Kidney (tissue), 14 donors: ENCODE data around the gene CRYBG2. TPM values are rescaled to one million over a fixed set of nuclear protein-coding genes. Genes with fewer than 3 reads are reported as not detected.

Source experiments
- DNase-seq, 5 donors: peaks; one replicate each; pipeline ENCODE4 v3.0.0-alpha.2; 2013 to 2020
- FAIRE-seq: peaks from 2 replicates; lab custom pipeline; 2012; peaks lifted over from hg19 to GRCh38; lab: Jason Lieb, UNC
- H3K27ac ChIP-seq, 2 donors: one replicate each; pipeline ENCODE4 v1.7.0; 2013; ENCODE audit warnings: low read depth in 2 of 2, low read length in 2 of 2, inconsistent platforms in 1 of 2
- H3K27me3 ChIP-seq: one replicate; pipeline ENCODE4 v1.7.1; 2013; ENCODE audit warnings: low read length, inconsistent platforms; ENCODE audit not compliant: control insufficient read depth, insufficient read depth
- H3K36me3 ChIP-seq, 3 donors: one replicate each; pipeline versions ENCODE4 v1.7.0 to v1.7.1; 2013; ENCODE audit warnings: low read length in 3 of 3, control low read depth in 1 of 3, inconsistent platforms in 1 of 3; ENCODE audit not compliant: insufficient read depth in 3 of 3, control insufficient read depth in 2 of 3
- H3K4me1 ChIP-seq, 3 donors: one replicate each; pipeline versions ENCODE4 v1.7.0 to v1.7.1; 2013; ENCODE audit warnings: low read length in 3 of 3, inconsistent platforms in 1 of 3, low read depth in 1 of 3; ENCODE audit not compliant: control insufficient read depth in 2 of 3, insufficient read depth in 2 of 3
- H3K4me3 ChIP-seq, 3 donors: one replicate each; pipeline versions ENCODE4 v1.7.0 to v1.8.1; 2013; ENCODE audit warnings: low read length in 3 of 3, control low read depth in 1 of 3, inconsistent platforms in 1 of 3
- H3K9ac ChIP-seq, 3 donors: one replicate each; pipeline versions ENCODE4 v1.7.0 to v1.7.1; 2013; ENCODE audit warnings: low read length in 3 of 3, control low read depth in 1 of 3, inconsistent platforms in 1 of 3
- H3K9me3 ChIP-seq, 3 donors: one replicate each; pipeline versions ENCODE4 v1.7.0 to v1.7.1; 2013; ENCODE audit warnings: low read length in 3 of 3, control low read depth in 1 of 3, inconsistent platforms in 1 of 3; ENCODE audit not compliant: control insufficient read depth in 2 of 3, insufficient read depth in 1 of 3
- CTCF ChIP-seq: IDR thresholded peaks from 3 replicates; pipeline ENCODE4 v1.5.1; 2012; ENCODE audit warnings: mild to moderate bottlenecking, moderate library complexity, borderline replicate concordance; ENCODE audit not compliant: insufficient read depth; ENCODE audit errors: extremely low read depth
- intact Hi-C: fragments of 100-400 bp; cut with DNase I; formaldehyde crosslinking; loops from one replicate; pipeline ENCODE4 v1.11.1; 2022
- polyA plus RNA-seq: library from polyadenylated mRNA; stranded (reverse); fragments of 350-450 nt; fragmentation: Illumina TruSeq; extraction: RNeasy Lipid Tissue Mini Kit (QIAGEN cat#74804); gene quantifications from one replicate; pipeline ENCODE4 v1.2.3, GENCODE V29; 2014; ENCODE audit warnings: low read depth, low replicate concordance; ENCODE audit not compliant: insufficient read depth
- total RNA-seq: library from RNA; stranded (reverse); fragmentation: NEBNext Ultra II Directional; extraction: Animal tissue kit (Norgen Biotek cat#: 25700); gene quantifications from one replicate; pipeline ENCODE4 v1.2.1, GENCODE V29; 2021
- donor health status: control.
- donor health status: control.
- donor health status: control.
- donor health status: control.
- donor health status: control.
- donor health status: DM: yes; HTN: yes; CAD: no.
- donor health status: Normal renal cell carcinoma (clear cell type).

Gene CRYBG2
- total and polyA plus RNA-seq, 2 donors from 2014 or later = 2.2 TPM; not detected in 1

- peak; percentile 94 for TF ChIP-seq CTCF
- H3K4me1 ChIP-seq = peaks cover 9 to 35% (median 35%) of the 10 kb centered on the region in 3 donors
- no peaks in the 10 kb centered on the region for H3K27me3 ChIP-seq
- FAIRE-seq (no peak), DNase-seq (peak; percentile 74 to 91 (median 84))
- no peaks in the 10 kb centered on the region for H3K9me3 ChIP-seq
- no peak overlapping the region for H3K4me3 ChIP-seq
- peak overlapping the region; percentile 71 to 83 for H3K27ac ChIP-seq
- H3K9ac ChIP-seq = peak overlapping the region in 2 of 3 donors; percentile 37 to 55
- H3K36me3 ChIP-seq = peaks cover 0 to 2% (median 0%) of the 10 kb centered on the region in 3 donors
- intact Hi-C loops = no loop called here
Observed at GRCh38 chr1:26275580-26276431, 78.1 kb downstream of the CRYBG2 start.

DNA sequence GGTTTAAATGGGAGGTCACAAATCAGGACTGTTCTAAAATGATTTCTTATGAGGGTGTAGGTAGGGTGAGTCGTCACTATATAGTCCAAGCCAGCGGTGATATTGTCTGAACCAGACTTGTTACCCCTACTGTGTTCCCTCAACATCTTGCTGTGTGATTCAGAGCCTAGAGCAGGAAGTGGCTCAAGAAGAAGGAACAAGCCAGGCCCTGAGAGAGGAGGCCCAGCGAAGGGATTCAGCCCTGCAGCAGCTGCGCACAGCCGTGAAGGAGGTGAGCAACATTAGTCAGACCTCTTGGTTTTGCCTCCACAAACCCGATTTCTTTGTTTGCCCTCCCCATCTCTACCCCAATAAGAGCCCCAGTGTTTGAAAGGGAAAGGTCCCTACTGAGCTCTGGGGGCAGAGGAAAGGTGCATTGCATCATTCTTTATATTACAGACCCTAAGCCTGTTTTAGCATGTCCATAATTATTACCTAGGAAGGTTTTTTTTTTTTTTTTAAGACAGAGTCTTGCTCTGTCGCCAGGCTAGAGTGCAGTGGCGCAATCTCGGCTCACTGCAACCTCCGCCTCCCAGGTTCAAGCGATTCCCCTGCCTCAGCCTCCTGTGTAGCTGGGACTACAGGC, 79.0 kb downstream of the CRYBG2 start:
- peaks cover 0 to 5% (median 2%) of the 10 kb centered on the region in 3 donors for H3K36me3 ChIP-seq
- FAIRE-seq = no peak
- no peak for DNase-seq
- no peaks in the 10 kb centered on the region for H3K27me3 ChIP-seq
- H3K4me1 ChIP-seq = peaks cover 9 to 35% (median 32%) of the 10 kb centered on the region in 3 donors
- no peak for TF ChIP-seq CTCF
- no peak overlapping the region for H3K4me3 ChIP-seq
- H3K9me3 ChIP-seq = no peaks in the 10 kb centered on the region
- intact Hi-C loops = loop anchor here (5.0 kb wide), 1 partner anchor 47 kb away; no protein-coding TSS in a partner anchor
- H3K27ac ChIP-seq = no peak overlapping the region
- H3K9ac ChIP-seq = no peak overlapping the region

Other genes with a start within 250 kb of the CRYBG2 start
- 13.9 TPM for gene PDIK1L, start 242.3 kb downstream of the CRYBG2 start, total RNA-seq
- 3.7 TPM for gene PDIK1L, start 242.3 kb downstream of the CRYBG2 start, polyA plus RNA-seq
- 8.1 TPM for gene FAM110D, start 195.1 kb downstream of the CRYBG2 start, total RNA-seq
- 4.2 TPM for gene FAM110D, start 195.1 kb downstream of the CRYBG2 start, polyA plus RNA-seq
- gene C1orf232, start 185.2 kb downstream of the CRYBG2 start, total RNA-seq = not detected
- gene C1orf232, start 185.2 kb downstream of the CRYBG2 start, polyA plus RNA-seq = not detected
- gene ZNF593, start 184.2 kb downstream of the CRYBG2 start, total RNA-seq = 22.4 TPM
- 93.2 TPM for gene ZNF593, start 184.2 kb downstream of the CRYBG2 start, polyA plus RNA-seq
- not detected for gene ZNF593OS, start 182.3 kb downstream of the CRYBG2 start, total RNA-seq
- gene ZNF593OS, start 182.3 kb downstream of the CRYBG2 start, polyA plus RNA-seq = not detected
- gene CNKSR1, start 176.6 kb downstream of the CRYBG2 start, total RNA-seq = 19.7 TPM
- 8.8 TPM for gene CNKSR1, start 176.6 kb downstream of the CRYBG2 start, polyA plus RNA-seq
- gene CATSPER4, start 163.5 kb downstream of the CRYBG2 start, total RNA-seq = not detected
- not detected for gene CATSPER4, start 163.5 kb downstream of the CRYBG2 start, polyA plus RNA-seq
- gene CEP85, start 119.9 kb downstream of the CRYBG2 start, total RNA-seq = 8.5 TPM
- 8.4 TPM for gene CEP85, start 119.9 kb downstream of the CRYBG2 start, polyA plus RNA-seq
- 140 TPM for gene SH3BGRL3, start 74.0 kb downstream of the CRYBG2 start, total RNA-seq
- 180 TPM for gene SH3BGRL3, start 74.0 kb downstream of the CRYBG2 start, polyA plus RNA-seq
- gene UBXN11, start 47.5 kb downstream of the CRYBG2 start, total RNA-seq = 55.0 TPM
- 30.2 TPM for gene UBXN11, start 47.5 kb downstream of the CRYBG2 start, polyA plus RNA-seq
- 30.8 TPM for gene CD52, start 36.2 kb downstream of the CRYBG2 start, total RNA-seq
- gene CD52, start 36.2 kb downstream of the CRYBG2 start, polyA plus RNA-seq = 13.2 TPM
- gene ZNF683, start 18.6 kb upstream of the CRYBG2 start, total RNA-seq = 0.25 TPM
- not detected for gene ZNF683, start 18.6 kb upstream of the CRYBG2 start, polyA plus RNA-seq
- gene LIN28A, start 56.7 kb upstream of the CRYBG2 start, total RNA-seq = not detected
- not detected for gene LIN28A, start 56.7 kb upstream of the CRYBG2 start, polyA plus RNA-seq
- gene DHDDS, start 78.2 kb upstream of the CRYBG2 start, total RNA-seq = 53.4 TPM
- 41.8 TPM for gene DHDDS, start 78.2 kb upstream of the CRYBG2 start, polyA plus RNA-seq
- 362 TPM for gene HMGN2, start 118.3 kb upstream of the CRYBG2 start, total RNA-seq
- 413 TPM for gene HMGN2, start 118.3 kb upstream of the CRYBG2 start, polyA plus RNA-seq
- gene RPS6KA1, start 175.6 kb upstream of the CRYBG2 start, total RNA-seq = 58.1 TPM
- 39.5 TPM for gene RPS6KA1, start 175.6 kb upstream of the CRYBG2 start, polyA plus RNA-seq